HG03097 (cell line): ENCODE data around the gene CDK5RAP3.
"Not testable (repeated sequence)": the region's sequence is repeated elsewhere in the genome, so short reads cannot be mapped to it uniquely, and the experiment has no call there.

Experiments
- ATAC-seq: cut with Tn5 transposase; IDR thresholded peaks from one replicate; pipeline ENCODE4 v1.9.1; 2021; ENCODE audit not compliant: unreplicated experiment, low FRiP score

CDK5RAP3 gene

DNA sequence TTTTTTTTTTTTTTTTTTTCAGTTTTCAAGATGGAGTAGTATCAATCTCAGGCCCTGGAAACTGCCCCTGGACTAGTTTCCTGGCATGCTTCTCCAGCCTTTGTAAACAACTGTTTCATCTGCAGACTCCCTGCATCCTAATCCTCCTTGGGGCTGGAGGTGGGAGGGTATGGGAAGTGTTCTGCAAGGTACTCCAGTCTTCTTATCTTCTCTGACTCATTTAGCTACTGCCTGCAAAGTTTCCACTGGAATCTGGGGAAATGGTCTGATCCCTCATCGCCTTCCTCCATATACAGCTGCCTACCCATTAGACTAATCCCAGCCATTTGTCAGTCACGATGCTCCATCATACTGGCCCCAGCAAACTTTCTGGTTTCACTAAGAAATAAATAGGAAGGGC is 45.2 kb downstream of the CDK5RAP3 start:
- ATAC-seq = no peak

DNA sequence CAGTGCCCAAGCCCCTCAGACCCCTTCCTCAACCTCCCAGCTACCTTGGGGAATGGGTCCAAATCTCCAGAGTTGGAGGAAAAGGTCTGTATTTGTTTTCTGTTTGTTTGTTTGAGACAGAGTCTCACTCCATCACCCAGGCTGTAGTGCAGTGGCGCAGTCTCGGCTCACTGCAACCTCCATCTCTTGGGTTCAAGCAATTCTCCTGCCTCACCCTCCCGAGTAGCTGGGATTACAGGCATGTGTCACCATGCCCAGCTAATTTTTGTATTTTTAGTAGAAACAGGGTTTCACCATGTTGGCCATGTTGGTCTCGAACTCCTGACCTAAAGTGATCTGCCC is 46.9 kb downstream of the CDK5RAP3 start:
- not testable (repeated sequence) for ATAC-seq

DNA sequence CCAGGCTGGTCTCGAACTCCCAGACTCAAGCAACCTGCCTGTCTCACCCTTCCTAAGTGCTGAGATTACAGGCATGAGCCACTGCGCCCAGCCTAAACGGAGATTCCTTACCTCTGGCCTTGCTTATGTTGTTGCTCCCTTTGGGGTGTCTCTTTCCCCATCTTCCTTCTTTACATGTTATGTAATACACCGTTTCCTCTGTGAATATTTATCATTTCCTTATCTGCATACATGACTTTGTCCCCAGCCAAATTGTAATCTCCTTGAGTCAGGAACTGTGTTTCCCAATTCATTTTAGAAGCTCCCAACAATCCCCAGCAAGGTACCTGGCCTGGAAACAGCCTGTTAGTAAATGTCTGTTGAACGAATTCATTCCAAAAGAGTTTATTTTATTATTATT is 51.0 kb downstream of the CDK5RAP3 start:
- ATAC-seq = no peak

- no peak for ATAC-seq
Observed at GRCh38 chr17:48022901-48023300, 52.0 kb downstream of the CDK5RAP3 start.

DNA sequence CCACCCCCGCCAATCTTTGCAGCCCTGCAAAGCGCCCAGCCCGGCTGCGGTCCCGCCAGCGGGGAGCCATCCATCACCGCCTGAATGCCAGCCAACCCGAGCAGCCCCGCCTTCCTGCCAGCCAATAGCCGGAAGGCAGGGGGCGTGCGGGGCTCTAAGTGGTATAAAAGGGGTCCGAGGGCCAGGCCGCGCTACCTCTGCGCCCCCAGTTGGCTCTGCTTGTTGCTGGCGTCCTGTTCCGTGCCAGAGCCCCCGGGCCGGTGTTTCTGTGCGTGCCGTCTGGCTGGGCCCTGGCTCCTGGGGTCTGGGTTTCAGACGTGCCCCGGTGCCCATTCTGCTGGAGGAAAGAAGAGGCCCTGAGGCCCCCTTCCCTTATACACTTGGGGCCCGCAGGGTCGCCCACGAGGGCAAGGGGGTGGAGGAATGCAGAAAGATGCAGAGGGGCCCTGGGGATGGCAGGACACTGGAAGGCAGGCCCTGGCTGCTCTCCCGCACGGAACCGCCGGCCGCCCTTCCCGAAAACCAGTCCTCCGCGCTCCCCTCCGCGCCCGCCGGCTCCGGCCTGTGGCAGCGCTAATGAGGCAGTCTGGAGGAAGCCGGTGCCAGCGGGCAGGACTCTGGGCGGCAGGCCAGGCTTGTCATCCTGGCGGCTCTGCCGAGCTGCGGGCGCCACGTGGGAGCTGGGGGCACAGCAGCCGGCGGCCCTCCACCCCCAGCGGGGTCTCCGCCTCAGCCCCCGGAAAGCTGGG is 52.7 kb downstream of the CDK5RAP3 start:
- no peak for ATAC-seq

DNA sequence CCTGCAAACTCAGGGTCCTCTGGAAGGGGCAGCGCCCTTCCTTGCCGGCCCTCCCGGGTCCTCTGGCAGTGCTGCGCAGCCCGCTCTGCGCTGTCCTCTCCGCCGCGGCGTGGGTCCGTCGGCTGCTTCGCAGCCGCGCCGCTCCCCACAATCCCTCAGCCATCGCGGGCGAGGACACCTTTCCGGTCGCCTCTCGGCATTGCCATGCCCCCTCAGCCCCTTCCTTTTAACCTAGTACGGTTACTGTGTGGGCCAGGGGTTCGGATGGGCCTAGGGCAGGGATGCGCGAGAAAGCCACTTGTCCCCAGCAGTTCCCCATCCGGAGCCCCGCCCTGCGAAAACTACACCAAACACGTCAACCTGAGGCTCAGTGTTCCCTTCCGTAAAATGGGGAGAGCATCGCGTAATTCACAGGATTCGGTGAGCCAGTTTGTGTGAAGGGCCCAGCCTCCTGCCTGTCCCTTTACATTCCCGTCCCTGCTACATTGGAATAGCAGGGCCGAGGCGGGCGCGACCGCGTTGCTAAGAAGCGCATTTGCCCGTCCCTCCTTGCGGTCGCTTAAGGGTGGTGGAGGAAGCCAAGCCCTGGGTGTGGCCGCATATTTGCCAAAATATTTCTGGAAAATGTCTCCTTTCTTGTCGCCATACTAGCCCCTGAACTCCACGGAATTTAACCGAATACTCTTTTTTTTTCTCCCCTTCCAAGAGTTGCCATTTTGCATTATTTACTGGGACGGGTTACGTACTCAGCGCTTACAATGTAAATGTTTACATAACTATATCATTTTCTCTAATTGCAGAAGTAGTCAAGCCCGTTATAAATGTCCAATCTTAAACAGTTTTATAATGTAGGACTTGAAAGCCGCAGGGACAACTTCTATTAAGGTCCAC is 53.5 kb downstream of the CDK5RAP3 start:
- no peak for ATAC-seq

DNA sequence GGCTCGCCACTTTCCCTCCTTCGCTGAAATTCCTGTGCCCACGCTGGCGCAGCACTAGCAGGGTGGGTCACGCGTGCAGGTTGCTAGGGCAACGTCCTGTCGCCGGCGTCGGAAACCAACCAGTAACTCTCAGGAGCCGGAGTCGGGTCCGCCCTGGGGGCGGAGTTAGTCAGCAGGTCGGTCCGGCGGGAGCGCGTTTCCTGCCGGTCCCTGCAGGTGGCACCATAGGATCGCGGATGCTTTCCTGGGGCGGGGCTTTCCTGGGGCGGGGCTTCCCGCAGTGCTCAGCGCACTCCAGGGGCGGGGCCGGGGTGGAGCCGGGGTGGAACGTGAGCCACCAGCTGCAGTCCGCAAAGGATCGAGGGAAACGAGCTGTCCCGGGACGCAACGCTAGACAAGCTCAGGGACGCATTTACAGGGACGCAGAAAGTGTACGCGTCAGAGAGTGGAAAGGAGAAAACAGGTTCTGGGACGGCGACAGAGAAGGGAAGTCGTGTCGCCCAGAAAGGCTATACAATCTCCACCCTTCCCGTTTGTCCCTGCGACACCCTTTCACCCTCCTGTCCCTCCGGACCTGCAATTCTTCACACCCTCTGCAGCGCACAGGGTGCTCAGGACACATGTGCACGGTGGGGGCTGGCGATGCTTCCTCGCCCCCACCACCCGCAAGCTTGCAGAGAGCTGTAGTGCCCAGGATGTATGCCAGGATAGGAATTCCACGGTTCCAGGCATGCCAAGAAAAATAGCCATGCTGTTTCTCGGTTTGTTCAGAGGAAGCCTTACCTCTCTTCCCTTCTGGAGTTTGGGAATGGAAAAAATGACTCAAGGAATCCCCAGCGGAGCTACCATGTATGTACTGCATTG is 54.4 kb downstream of the CDK5RAP3 start:
- ATAC-seq = peak; percentile 81

DNA sequence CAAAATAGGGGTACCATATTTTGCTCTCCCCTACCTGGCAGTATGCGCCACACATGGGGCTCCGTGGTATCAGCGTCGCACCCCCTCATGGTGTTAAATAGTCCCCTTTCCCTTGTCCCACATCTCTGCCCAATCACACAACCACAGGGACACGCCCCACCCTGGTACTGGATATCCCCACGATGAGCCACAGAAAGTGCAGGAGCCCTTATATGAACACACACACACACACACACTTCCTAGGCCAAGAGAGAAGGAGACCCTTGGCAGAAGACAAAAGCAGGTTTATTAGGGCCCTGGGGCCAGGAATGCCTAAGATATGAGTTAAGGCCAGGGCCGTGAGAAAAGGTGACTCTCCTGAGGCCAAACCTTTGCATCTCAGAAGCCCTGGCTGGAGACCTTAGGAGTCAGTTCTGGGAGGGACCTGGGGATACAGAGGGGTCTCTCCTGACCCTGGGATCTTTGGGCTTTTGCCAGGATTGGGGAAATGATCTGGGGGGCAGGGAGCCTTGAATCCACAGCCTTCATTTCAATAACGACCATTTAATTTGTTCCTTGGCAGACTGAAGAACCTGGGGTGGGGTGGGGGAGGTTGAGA is 55.1 kb downstream of the CDK5RAP3 start:
- ATAC-seq = no peak

DNA sequence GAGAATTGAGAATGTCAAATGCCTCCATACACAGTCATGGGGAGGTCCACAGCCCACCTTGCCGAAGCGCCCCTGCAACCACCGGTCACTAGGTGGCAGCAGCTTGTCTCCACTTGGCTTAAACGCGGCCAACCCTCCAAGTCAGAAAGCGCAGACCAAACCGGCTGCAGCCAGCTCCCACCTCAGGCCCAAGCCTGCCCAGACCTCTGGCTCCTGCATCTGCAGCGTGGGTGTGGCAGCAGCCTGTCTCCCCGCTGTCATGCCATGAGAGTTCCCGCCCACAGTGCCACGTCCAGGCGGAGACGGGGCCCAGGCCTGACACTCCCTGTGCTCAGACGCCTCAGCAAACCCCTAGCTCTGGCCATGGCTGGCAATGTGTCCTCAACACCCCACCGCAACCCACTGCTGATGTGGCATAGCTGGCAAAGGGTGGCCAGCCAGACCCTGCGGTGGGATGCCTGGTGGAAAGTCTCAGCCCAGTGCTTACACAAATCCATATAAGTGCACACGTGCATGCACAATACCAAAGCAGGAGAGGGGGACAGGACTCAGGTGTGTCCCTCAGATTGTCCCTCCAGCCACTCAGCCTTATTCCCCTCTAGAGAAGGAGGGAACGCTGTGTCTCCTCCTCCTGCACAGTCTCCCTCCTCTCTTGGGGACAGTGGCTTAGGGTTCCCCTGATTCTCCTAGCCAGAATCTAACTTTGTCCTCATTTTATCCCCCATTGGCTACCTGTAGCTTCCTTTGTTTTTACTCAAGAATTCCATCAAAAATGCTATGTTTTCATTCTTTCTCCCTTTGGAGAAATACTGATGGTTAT is 55.8 kb downstream of the CDK5RAP3 start:
- ATAC-seq = no peak

GRCh38 chr17:48027322-48027981 is 56.5 kb downstream of the CDK5RAP3 start:
- ATAC-seq = no peak

- ATAC-seq = no peak
Observed at GRCh38 chr17:48028736-48029135, 57.8 kb downstream of the CDK5RAP3 start.

- no peak for ATAC-seq
Observed at GRCh38 chr17:48030531-48030930, 59.6 kb downstream of the CDK5RAP3 start.
